Body of pancreas (tissue), 4 donors: ENCODE measurements around the gene FETUB. TPM values are rescaled to one million over a fixed set of nuclear protein-coding genes. Genes with fewer than 3 reads are reported as not detected.
"Not testable (repeated sequence)": the region's sequence is repeated elsewhere in the genome, so short reads cannot be mapped to it uniquely, and the experiment has no call there.

Experiments used
- ATAC-seq: fragments of 150-250 bp; one replicate; pipeline ENCODE4 v1.9.1; 2016
- DNase-seq, 4 donors: peaks; one replicate each; pipeline ENCODE4 v3.0.0-alpha.2; 2019
- H3K27ac ChIP-seq, 4 donors: fragments of 200-600 bp; sonication (generic); 1 replicate in 3 of 4; 2 replicates in 1 of 4; pipeline versions ENCODE4 v1.5.1 to v1.6.1; 2016 to 2019; ENCODE audit warnings: mild to moderate bottlenecking in 1 of 4, mixed read lengths in 1 of 4, moderate library complexity in 1 of 4
- H3K27me3 ChIP-seq, 2 donors: fragments of 200-600 bp; sonication (generic); one replicate each; pipeline ENCODE4 v1.6.0; 2016; ENCODE audit warnings: mild to moderate bottlenecking in 1 of 2
- H3K36me3 ChIP-seq, 2 donors: fragments of 200-600 bp; sonication (generic); replicated peaks in 1 of 2; 2 replicates each; pipeline ENCODE4 v1.5.1; 2016; ENCODE audit warnings: low read depth in 2 of 2; ENCODE audit not compliant: insufficient read depth in 1 of 2
- H3K4me1 ChIP-seq: fragments of 200-600 bp; sonication (generic); one replicate; pipeline ENCODE4 v1.6.0; 2016
- H3K4me3 ChIP-seq, 2 donors: fragments of 200-600 bp; sonication (generic); 1 replicate in 1 of 2; 2 replicates in 1 of 2; pipeline ENCODE4 v1.5.1; 2016 to 2019
- H3K9me3 ChIP-seq, 3 donors: fragments of 200-600 bp; sonication (generic); 1 replicate in 2 of 3; 2 replicates in 1 of 3; pipeline ENCODE4 v1.5.1; 2016
- CTCF ChIP-seq, 7 experiments: fragments of 450-650 bp in 4 of 7; fragments of 200-600 bp in 3 of 7; sonication (generic) in 3 of 7; IDR thresholded peaks; one replicate each; pipeline ENCODE4 v1.5.1; 2016 to 2019; ENCODE audit warnings: antibody characterized with exemption in 7 of 7
- POLR2A ChIP-seq, 3 donors: fragments of 450-650 bp; IDR thresholded peaks; one replicate each; pipeline ENCODE4 v1.6.1; 2016; ENCODE audit warnings: antibody characterized with exemption in 3 of 3, mild to moderate bottlenecking in 2 of 3
- WGBS, 2 donors: methylation state at CpG; one replicate each; pipeline ENCODE4 v1.1.5; 2017; 5-methylcytosine and 5-hydroxymethylcytosine counted together
- intact Hi-C: fragments of 100-400 bp; cut with DNase I; formaldehyde crosslinking; loops from one replicate; pipeline ENCODE4 v1.15.1; 2023
- small RNA-seq: library from RNA; depleted of rRNA; stranded (forward); fragments of <200 nt; gene quantifications from one replicate; pipeline ENCODE3, GENCODE V24; 2016
- total RNA-seq, 2 donors: library from RNA; depleted of rRNA; stranded (reverse); fragments of >200 nt; gene quantifications; one replicate each; pipeline ENCODE4 v1.1.0, GENCODE V29; 2016

The FETUB gene
- total RNA-seq, 2 donors from 2014 or later = not detected

GRCh38 chr3:186696522-186696921 lies 56.3 kb downstream of the FETUB start:
- no peak overlapping the region for H3K4me3 ChIP-seq
- no peak for TF ChIP-seq POLR2A (IDR thresholded peaks at IDR 0.05)
- TF ChIP-seq CTCF (IDR thresholded peaks at IDR 0.05) = no peak
- intact Hi-C loops = no loop called here

GRCh38 chr3:186697510-186697909 lies 57.3 kb downstream of the FETUB start:
- Histone ChIP-seq H3K36me3 (no peaks in the 10 kb centered on the region), H3K9me3 (no peaks in the 10 kb centered on the region), H3K4me1 (no peaks in the 10 kb centered on the region), H3K27me3 (no peaks in the 10 kb centered on the region), H3K27ac (no peak overlapping the region), H3K4me3 (no peak overlapping the region)
- DNase-seq (no peak), ATAC-seq (no peak)
- intact Hi-C loops = no loop called here
- TF ChIP-seq POLR2A (IDR thresholded peaks at IDR 0.05) = no peak
- no peak for TF ChIP-seq CTCF (IDR thresholded peaks at IDR 0.05)
- WGBS, 2 donors = 81 to 93% methylated on average over 4 of the region's 4 CpGs

More at GRCh38 chr3:186696522-186696921, 56.3 kb downstream of the FETUB start:
- no peak for DNase-seq
- Histone ChIP-seq H3K27me3 (no peaks in the 10 kb centered on the region), H3K4me1 (no peaks in the 10 kb centered on the region), H3K36me3 (no peaks in the 10 kb centered on the region), H3K9me3 (no peaks in the 10 kb centered on the region), H3K27ac (no peak overlapping the region)
- no peak for ATAC-seq
- WGBS, 2 donors = 85 to 90% methylated on average over 2 of the region's 2 CpGs

GRCh38 chr3:186700267-186700666 lies 60.1 kb downstream of the FETUB start:
- DNase-seq = no peak
- H3K36me3 ChIP-seq = no peaks in the 10 kb centered on the region
- 89 to 90% methylated on average over 3 of the region's 3 CpGs for WGBS, 2 donors
- H3K4me1 ChIP-seq = no peaks in the 10 kb centered on the region
- peaks cover 0 to 3% of the 10 kb centered on the region in 2 donors for H3K27me3 ChIP-seq
- no peak for ATAC-seq
- H3K27ac ChIP-seq = no peak overlapping the region
- no peaks in the 10 kb centered on the region for H3K9me3 ChIP-seq
- no peak for TF ChIP-seq CTCF (IDR thresholded peaks at IDR 0.05)
- TF ChIP-seq POLR2A (IDR thresholded peaks at IDR 0.05) = no peak
- no peak overlapping the region for H3K4me3 ChIP-seq
- intact Hi-C loops = no loop called here

GRCh38 chr3:186702451-186702850 lies 62.3 kb downstream of the FETUB start:
- H3K4me1 ChIP-seq, intact Hi-C loops, ATAC-seq, H3K36me3 ChIP-seq, DNase-seq, H3K27ac ChIP-seq, H3K9me3 ChIP-seq, H3K27me3 ChIP-seq, H3K4me3 ChIP-seq: not testable (repeated sequence)

Small RNA genes lying within 50 kb of the gene (small RNA-seq; reads per million reads assigned to genes)
- not detected for gene RF00017

Other genes starting within 250 kb of the FETUB start
- gene CRYGS, start 96.0 kb upstream of the FETUB start, total RNA-seq = 1 to 10 TPM; 3.6 to 5.9 TPM
- 10 to 100 TPM in 1 of 2 donors, 1 to 10 TPM in 1; 4.0 to 14.0 TPM for gene TBCCD1, start 73.1 kb upstream of the FETUB start, total RNA-seq
- gene DNAJB11, start 69.7 kb upstream of the FETUB start, total RNA-seq = 10 to 100 TPM; 38.9 to 76.5 TPM
- gene AHSG, start 27.3 kb upstream of the FETUB start, total RNA-seq = not detected
- not detected for gene HRG, start 25.6 kb downstream of the FETUB start, total RNA-seq
- not detected for gene KNG1, start 77.0 kb downstream of the FETUB start, total RNA-seq
- 100 to 1,000 TPM; 222 to 424 TPM for gene EIF4A2, start 143.2 kb downstream of the FETUB start, total RNA-seq
- gene RFC4, start 166.1 kb downstream of the FETUB start, total RNA-seq = 10 to 100 TPM in 1 of 2 donors, 1 to 10 TPM in 1; 6.6 to 14.5 TPM
- gene ADIPOQ, start 202.3 kb downstream of the FETUB start, total RNA-seq = 100 to 1,000 TPM in 1 of 2 donors, 10 to 100 TPM in 1; 10.9 to 188 TPM